D341Med (cell line): Measurements from ENCODE around the gene APMAP.
"Not testable (repeated sequence)": the region's sequence is repeated elsewhere in the genome, so short reads cannot be mapped to it uniquely, and the experiment has no call there.

ENCODE experiments used
- DNase-seq: peaks from one replicate; pipeline ENCODE4 v3.0.0; 2012; ENCODE audit warnings: low spot score

APMAP gene

GRCh38 chr20:24951536-24952083, 40.9 kb downstream of the APMAP start:
- no peak for DNase-seq

GRCh38 chr20:24950836-24951525, 41.6 kb downstream of the APMAP start:
- no peak for DNase-seq

- DNase-seq = no peak
Measured at GRCh38 chr20:24950128-24950835, 42.3 kb downstream of the APMAP start.

GRCh38 chr20:24949756-24950127, 42.8 kb downstream of the APMAP start:
- no peak for DNase-seq

- DNase-seq = no peak
Measured at GRCh38 chr20:24948939-24949679, 43.4 kb downstream of the APMAP start, which contains the start of gene CST7. Gene CST7 (plus strand): TSS chr20:24949269. CDS start chr20:24949506, 237 bp downstream.

- not testable (repeated sequence) for DNase-seq
Measured at GRCh38 chr20:24948396-24948938, 44.1 kb downstream of the APMAP start.

- not testable (repeated sequence) for DNase-seq
Measured at GRCh38 chr20:24946376-24946775, 46.2 kb downstream of the APMAP start.

GRCh38 chr20:24943731-24944130, 48.8 kb downstream of the APMAP start:
- no peak for DNase-seq

GRCh38 chr20:24943196-24943595, 49.4 kb downstream of the APMAP start:
- no peak for DNase-seq

- DNase-seq = no peak
Measured at GRCh38 chr20:24942679-24943078, 49.9 kb downstream of the APMAP start.

- no peak for DNase-seq
Measured at GRCh38 chr20:24939036-24939435, 53.5 kb downstream of the APMAP start.

GRCh38 chr20:24938498-24938897, 54.1 kb downstream of the APMAP start:
- DNase-seq = no peak

GRCh38 chr20:24937579-24937978, 55.0 kb downstream of the APMAP start:
- DNase-seq = no peak

GRCh38 chr20:24936526-24937407, 55.8 kb downstream of the APMAP start:
- no peak for DNase-seq

GRCh38 chr20:24935766-24936525, 56.6 kb downstream of the APMAP start:
- no peak for DNase-seq

- DNase-seq = no peak
Measured at GRCh38 chr20:24935140-24935539, 57.4 kb downstream of the APMAP start.

GRCh38 chr20:24934716-24935115, 57.8 kb downstream of the APMAP start:
- DNase-seq = no peak

- DNase-seq = no peak
Measured at GRCh38 chr20:24934101-24934661, 58.4 kb downstream of the APMAP start.

- DNase-seq = no peak
Measured at GRCh38 chr20:24933266-24933908, 59.2 kb downstream of the APMAP start.

GRCh38 chr20:24931893-24932292, 60.7 kb downstream of the APMAP start:
- DNase-seq = not testable (repeated sequence)
